OCI-LY7 (cell line): ENCODE measurements around the gene SCD. TPM values are rescaled to one million over a fixed set of nuclear protein-coding genes. Genes with fewer than 3 reads are reported as not detected.
A peak's percentile ranks its signal among the peaks of the same experiment; 100 is the strongest.

Source experiments
- BruUV-seq: library from RNA; stranded (reverse); fragments of 400-500 nt; replicated peaks from 2 replicates; lab custom pipeline; 2021; lab: Mats Ljungman, UMichigan
- CTCF ChIA-PET: fragments of 300-600 bp; sonication (Branson Sonifier 250); formaldehyde crosslinking; loops from one replicate; lab custom pipeline; 2022; ENCODE audit warnings: antibody characterized with exemption; ENCODE audit not compliant: unreplicated experiment; lab: Charles Lee
- POLR2A ChIA-PET: fragments of 300-600 bp; sonication (Branson Sonifier 250); formaldehyde crosslinking; loops from one replicate; lab custom pipeline; 2022; ENCODE audit warnings: antibody characterized with exemption; lab: Charles Lee
- DNase-seq: peaks from one replicate; pipeline ENCODE4 v3.0.0-alpha.2; 2015; ENCODE audit warnings: low spot score
- H2AFZ ChIP-seq: fragments of 200-600 bp; sonication (generic), shearing (Covaris generic); 2 replicates; pipeline ENCODE4 v1.6.1; 2014; ENCODE audit warnings: mild to moderate bottlenecking, antibody characterized with exemption, low read length, moderate library complexity
- H3K27ac ChIP-seq: fragments of 200-600 bp; sonication (generic); 2 replicates; pipeline ENCODE4 v1.5.1; 2014; ENCODE audit warnings: mixed run types, low read depth, mild to moderate bottlenecking, moderate library complexity, low read length, inconsistent platforms; ENCODE audit not compliant: poor library complexity, severe bottlenecking
- H3K36me3 ChIP-seq: fragments of 200-600 bp; sonication (generic); 2 replicates; pipeline ENCODE4 v1.6.1; 2014; ENCODE audit warnings: mild to moderate bottlenecking, antibody characterized with exemption, low read length, moderate library complexity, mixed read lengths; ENCODE audit not compliant: insufficient read depth
- H3K4me1 ChIP-seq: fragments of 200-600 bp; sonication (generic); 2 replicates; pipeline ENCODE4 v1.5.1; 2014; ENCODE audit warnings: mild to moderate bottlenecking, low read length; ENCODE audit not compliant: insufficient read depth, poor library complexity, severe bottlenecking
- H3K4me2 ChIP-seq: fragments of 200-600 bp; sonication (generic); 2 replicates; pipeline ENCODE4 v1.6.1; 2014; ENCODE audit warnings: mild to moderate bottlenecking, low read length
- H3K4me3 ChIP-seq: fragments of 200-600 bp; sonication (generic); 2 replicates; pipeline ENCODE4 v1.5.1; 2014; ENCODE audit warnings: mild to moderate bottlenecking, low read depth, low read length; ENCODE audit not compliant: poor library complexity, severe bottlenecking
- H3K79me2 ChIP-seq: fragments of 200-600 bp; sonication (generic); 2 replicates; pipeline ENCODE4 v1.6.1; 2016; ENCODE audit warnings: low read depth, mild to moderate bottlenecking, low read length, moderate library complexity, mixed read lengths; ENCODE audit not compliant: insufficient read depth
- H3K9me2 ChIP-seq: fragments of 200-600 bp; sonication (generic); 2 replicates; pipeline ENCODE4 v1.6.1; 2016; ENCODE audit warnings: mild to moderate bottlenecking, low read length, mixed read lengths; ENCODE audit not compliant: insufficient read depth
- H3K9me3 ChIP-seq: fragments of 200-600 bp; sonication (generic); 2 replicates; pipeline ENCODE4 v1.6.1; 2014; ENCODE audit warnings: mild to moderate bottlenecking, mixed run types, low read length, mixed read lengths
- H4K20me1 ChIP-seq: fragments of 200-600 bp; sonication (generic); 2 replicates; pipeline ENCODE4 v1.6.1; 2014; ENCODE audit warnings: mild to moderate bottlenecking, antibody characterized with exemption, low read length, moderate library complexity, mixed read lengths; ENCODE audit not compliant: insufficient read depth
- EZH2phosphoT487 ChIP-seq: fragments of 200-600 bp; sonication (generic); IDR thresholded peaks from 2 replicates; pipeline ENCODE4 v1.6.1; 2018; ENCODE audit warnings: low read depth, borderline replicate concordance, mild to moderate bottlenecking, mixed run types, antibody characterized with exemption, low read length, moderate library complexity, mixed read lengths
- intact Hi-C: fragments of 100-400 bp; cut with micrococcal nuclease; formaldehyde crosslinking; loops from one replicate; pipeline ENCODE4 v1.10.0; 2022; ENCODE audit not compliant: unreplicated experiment
- total RNA-seq, 2 experiments: library from RNA; depleted of rRNA in 1 of 2; stranded (reverse); fragments of >200 nt in 1 of 2; shearing (Covaris generic) in 1 of 2; gene quantifications; 2 replicates each; pipeline ENCODE4 v1.2.3, GENCODE V29; 2014 to 2022
- TF ChIP-seq, protein P1 (sequence below): fragments of 200-600 bp; sonication (generic); conservative IDR thresholded peaks from 2 replicates; pipeline ENCODE4 v1.5.1; 2014; ENCODE audit warnings: mild to moderate bottlenecking, antibody characterized with exemption, low read length, moderate library complexity, mixed read lengths

SCD gene
- total RNA-seq, 2 experiments from 2014 or later: 76.8 to 327 TPM

GRCh38 chr10:100345570-100346330, 1.3 kb upstream of the SCD start:
- Histone ChIP-seq H3K9me2 (no peaks in the 10 kb centered on the region), H4K20me1 (peaks cover 29% of the 10 kb centered on the region), H3K4me1 (peaks cover 49% of the 10 kb centered on the region), H2AFZ (peak overlapping the region; percentile 38), H3K36me3 (peaks cover 35% of the 10 kb centered on the region), H3K79me2 (peaks cover 45% of the 10 kb centered on the region), H3K9me3 (no peaks in the 10 kb centered on the region), H3K27ac (peak overlapping the region; percentile 64), H3K4me2 (peak overlapping the region; percentile 89), H3K4me3 (peak overlapping the region; percentile 95)
- ChIA-PET POLR2A (interaction anchor here (0.6 to 8.5 kb wide), 16 partner anchors 9 to 190 kb away, joined by 3 to 88 read pairs (median 4); partner anchors contain the start of genes BLOC1S2 and HIF1AN), CTCF (interaction anchor here (0.7 to 2.0 kb wide), 5 partner anchors 9 to 708 kb away, joined by 3 to 9 read pairs (median 3); no protein-coding TSS in a partner anchor)
- TF ChIP-seq EZH2phosphoT487: no peak
- TF ChIP-seq, protein P1, sequence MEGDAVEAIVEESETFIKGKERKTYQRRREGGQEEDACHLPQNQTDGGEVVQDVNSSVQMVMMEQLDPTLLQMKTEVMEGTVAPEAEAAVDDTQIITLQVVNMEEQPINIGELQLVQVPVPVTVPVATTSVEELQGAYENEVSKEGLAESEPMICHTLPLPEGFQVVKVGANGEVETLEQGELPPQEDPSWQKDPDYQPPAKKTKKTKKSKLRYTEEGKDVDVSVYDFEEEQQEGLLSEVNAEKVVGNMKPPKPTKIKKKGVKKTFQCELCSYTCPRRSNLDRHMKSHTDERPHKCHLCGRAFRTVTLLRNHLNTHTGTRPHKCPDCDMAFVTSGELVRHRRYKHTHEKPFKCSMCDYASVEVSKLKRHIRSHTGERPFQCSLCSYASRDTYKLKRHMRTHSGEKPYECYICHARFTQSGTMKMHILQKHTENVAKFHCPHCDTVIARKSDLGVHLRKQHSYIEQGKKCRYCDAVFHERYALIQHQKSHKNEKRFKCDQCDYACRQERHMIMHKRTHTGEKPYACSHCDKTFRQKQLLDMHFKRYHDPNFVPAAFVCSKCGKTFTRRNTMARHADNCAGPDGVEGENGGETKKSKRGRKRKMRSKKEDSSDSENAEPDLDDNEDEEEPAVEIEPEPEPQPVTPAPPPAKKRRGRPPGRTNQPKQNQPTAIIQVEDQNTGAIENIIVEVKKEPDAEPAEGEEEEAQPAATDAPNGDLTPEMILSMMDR: no peak
- peak; percentile 50 for DNase-seq
- intact Hi-C loops: loop anchor here (2.0 kb wide), 2 partner anchors 161 to 189 kb away; partner anchors contain the start of gene HIF1AN
- TSS peak; percentile 92 for BruUV-seq

DNA sequence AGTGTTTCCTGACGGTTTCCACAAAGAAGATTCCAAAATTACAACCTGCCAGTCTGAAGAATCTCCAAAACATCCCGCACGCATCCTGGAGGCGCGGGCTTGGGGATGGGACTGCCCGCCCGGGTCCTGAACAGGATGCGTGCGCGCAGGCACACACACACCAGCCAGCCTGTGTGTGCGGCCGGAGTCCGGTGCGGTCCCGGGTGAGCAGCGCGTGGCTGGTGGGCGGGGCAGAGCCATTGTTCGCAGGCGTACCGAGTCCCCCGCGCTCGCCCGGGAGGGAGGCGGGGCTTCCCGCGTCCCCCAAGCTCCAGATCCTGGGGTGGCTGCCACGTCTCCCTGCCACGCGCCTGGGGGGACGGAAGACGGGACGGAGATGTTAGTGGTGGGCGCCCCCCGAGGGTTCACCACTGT, 675 bp upstream of the SCD start:
- TF ChIP-seq, protein P1: no peak
- no peak for TF ChIP-seq EZH2phosphoT487
- ChIA-PET POLR2A (interaction anchor here (0.7 to 8.5 kb wide), 18 partner anchors 9 to 678 kb away, joined by 3 to 88 read pairs (median 6); partner anchors contain the start of genes BLOC1S2 and PKD2L1), CTCF (interaction anchor here (0.6 to 2.0 kb wide), 7 partner anchors 9 to 1113 kb away, joined by 3 to 16 read pairs (median 3); no protein-coding TSS in a partner anchor)
- H3K4me1 ChIP-seq: peaks cover 55% of the 10 kb centered on the region
- peak overlapping the region; percentile 89 for H3K4me2 ChIP-seq
- intact Hi-C loops: loop anchor here (2.0 kb wide), 2 partner anchors 162 to 188 kb away; partner anchors contain the start of gene HIF1AN
- peak; percentile 87 for DNase-seq
- H3K9me2 ChIP-seq: no peaks in the 10 kb centered on the region
- H4K20me1 ChIP-seq: peaks cover 29% of the 10 kb centered on the region
- peaks cover 51% of the 10 kb centered on the region for H3K79me2 ChIP-seq
- H3K36me3 ChIP-seq: peaks cover 41% of the 10 kb centered on the region
- no TSS peak for BruUV-seq
- H2AFZ ChIP-seq: peak overlapping the region; percentile 38
- H3K9me3 ChIP-seq: no peaks in the 10 kb centered on the region
- peak overlapping the region; percentile 95 for H3K4me3 ChIP-seq
- H3K27ac ChIP-seq: peak overlapping the region; percentile 64
